ENCODE data around the gene PPT2. TPM values are rescaled to one million over a fixed set of nuclear protein-coding genes. Genes with fewer than 3 reads are reported as not detected.

Gene PPT2
- total and polyA plus RNA-seq, 2 of the 13 experiments (the other 11 are each of a cell fraction or from before 2014, with no cell fraction given), result 39.2 to 61.8 TPM

- TF ChIP-seq IKZF1 (IDR thresholded peaks at IDR 0.05) (no peak), PRPF4 (IDR thresholded peaks at IDR 0.05; ENCODE audit: low read depth, low read length, poor library complexity, severe bottlenecking) (no peak), MTF2 (CRISPR knock-in tag; IDR thresholded peaks at IDR 0.05; ENCODE audit: borderline replicate concordance) (no peak), ZNF44 (CRISPR knock-in tag; IDR thresholded peaks at IDR 0.05) (no peak), ZNF788 (CRISPR knock-in tag; IDR thresholded peaks at IDR 0.05; ENCODE audit: borderline replicate concordance) (no peak), SRF (IDR thresholded peaks at IDR 0.05; ENCODE audit: low read depth, low read length) (no peak), GATAD2A (CRISPR knock-in tag; IDR thresholded peaks at IDR 0.05) (no peak), ZNF660 (CRISPR knock-in tag; IDR thresholded peaks at IDR 0.05; ENCODE audit: borderline replicate concordance, low read depth) (no peak), ZNF143 (CRISPR knock-in tag; IDR thresholded peaks at IDR 0.05) (no peak), THRA (CRISPR knock-in tag; IDR thresholded peaks at IDR 0.05; ENCODE audit: borderline replicate concordance) (no peak), RXRA (CRISPR knock-in tag; IDR thresholded peaks at IDR 0.05) (no peak), SRY (CRISPR knock-in tag; IDR thresholded peaks at IDR 0.05) (no peak), ZNF34 (CRISPR knock-in tag; IDR thresholded peaks at IDR 0.05; ENCODE audit: borderline replicate concordance) (no peak)
- Histone ChIP-seq H3K27me3 (ENCODE audit: control insufficient read depth in 1 of 2, insufficient read depth in 2 of 2, low read length in 2 of 2) (peaks cover 1 to 6% of the 10 kb centered on the region in 2 experiments; a peak in 2 of 5 replicates), H3K79me2 (ENCODE audit: insufficient read depth, low read length) (peaks cover 19% of the 10 kb centered on the region), H3K9ac (ENCODE audit: insufficient read depth, low read depth, low read length) (no peak overlapping the region), H3K4me3 (replicated peaks in 1 of 3; ENCODE audit: insufficient read depth in 1 of 3, low read depth in 2 of 3, low read length in 3 of 3) (no peak overlapping the region), H3K27ac (ENCODE audit: extremely low read length, insufficient read depth, low read length) (no peak overlapping the region), H3K4me1 (ENCODE audit: insufficient read depth, low read length) (peaks cover 22% of the 10 kb centered on the region), H3K4me2 (ENCODE audit: low read depth, low read length) (no peak overlapping the region), H3K36me3 (replicated peaks in 1 of 2; ENCODE audit: control insufficient read depth in 1 of 2, insufficient read depth in 2 of 2, low read length in 2 of 2) (no peaks in the 10 kb centered on the region), H4K20me1 (ENCODE audit: insufficient read depth, low read length) (no peaks in the 10 kb centered on the region), H3K9me3 (ENCODE audit: low read length) (no peaks in the 10 kb centered on the region), H2AFZ (ENCODE audit: low read length) (no peak overlapping the region)
- DNase-seq (ENCODE audit: low spot score), result no peak
- no peak for ATAC-seq
- no peak for FAIRE-seq
- BruUV-seq (replicated peaks), result no TSS peak
- intact Hi-C loops (cut with micrococcal nuclease; ENCODE audit: unreplicated experiment) (no loop called here), in situ Hi-C loops (cut with HindIII; ENCODE audit: extremely low pct_ligation_motif_present, low pct_unique_long_range_greater_than_20kb) (no loop called here)
- POLR2A ChIA-PET, result no interaction called here
- CTCF ChIA-PET (ENCODE audit: low intra/inter-chr PET ratio, low total read pairs), result no interaction called here
Measured at GRCh38 chr6:32132110-32132509, 21.8 kb upstream of the PPT2 start.
